Measurements from ENCODE around the gene NTRK3. TPM values are rescaled to one million over a fixed set of nuclear protein-coding genes. Genes with fewer than 3 reads are reported as not detected.
"Not testable (repeated sequence)": the region's sequence is repeated elsewhere in the genome, so short reads cannot be mapped to it uniquely, and the experiment has no call there.

The NTRK3 gene
- total RNA-seq, 1 donor from 2014 or later, result 3.7 TPM

DNA sequence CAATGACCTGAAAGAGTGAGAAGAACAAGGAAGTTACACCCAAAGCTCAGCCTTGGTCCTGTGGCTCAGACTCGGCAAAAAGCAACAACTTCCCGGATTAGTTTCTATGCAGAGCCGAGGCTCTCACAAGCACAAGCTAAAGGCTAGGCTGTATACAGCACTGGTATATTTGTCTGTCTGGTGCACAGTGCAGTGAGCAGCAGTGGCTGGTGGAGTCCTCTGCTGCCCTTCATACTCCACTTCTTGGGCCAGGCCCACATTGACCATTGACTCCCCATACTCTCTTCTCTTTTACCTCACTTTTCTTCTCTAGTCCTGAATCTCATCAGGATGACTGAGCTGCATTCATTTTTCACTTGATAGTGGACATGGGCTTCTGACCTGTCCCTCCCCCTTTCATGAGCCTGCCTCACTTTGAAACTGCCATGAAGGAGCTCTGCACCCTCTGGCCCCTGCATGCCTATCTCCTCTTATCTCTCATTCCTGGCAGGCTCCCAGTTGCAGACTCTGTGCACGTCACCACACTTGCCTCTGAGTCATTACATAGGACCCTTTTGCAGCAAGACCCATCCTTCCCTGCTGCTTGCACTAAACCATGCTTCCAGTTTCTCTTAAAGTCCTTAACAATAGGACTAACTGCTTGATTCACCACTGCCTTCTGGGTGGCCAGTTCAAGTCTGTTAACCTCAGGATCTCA, 379.3 kb downstream of the NTRK3 start:
- intact Hi-C loops (cut with DNase I), result no loop called here
- no peak for DNase-seq (ENCODE audit: low spot score)

DNA sequence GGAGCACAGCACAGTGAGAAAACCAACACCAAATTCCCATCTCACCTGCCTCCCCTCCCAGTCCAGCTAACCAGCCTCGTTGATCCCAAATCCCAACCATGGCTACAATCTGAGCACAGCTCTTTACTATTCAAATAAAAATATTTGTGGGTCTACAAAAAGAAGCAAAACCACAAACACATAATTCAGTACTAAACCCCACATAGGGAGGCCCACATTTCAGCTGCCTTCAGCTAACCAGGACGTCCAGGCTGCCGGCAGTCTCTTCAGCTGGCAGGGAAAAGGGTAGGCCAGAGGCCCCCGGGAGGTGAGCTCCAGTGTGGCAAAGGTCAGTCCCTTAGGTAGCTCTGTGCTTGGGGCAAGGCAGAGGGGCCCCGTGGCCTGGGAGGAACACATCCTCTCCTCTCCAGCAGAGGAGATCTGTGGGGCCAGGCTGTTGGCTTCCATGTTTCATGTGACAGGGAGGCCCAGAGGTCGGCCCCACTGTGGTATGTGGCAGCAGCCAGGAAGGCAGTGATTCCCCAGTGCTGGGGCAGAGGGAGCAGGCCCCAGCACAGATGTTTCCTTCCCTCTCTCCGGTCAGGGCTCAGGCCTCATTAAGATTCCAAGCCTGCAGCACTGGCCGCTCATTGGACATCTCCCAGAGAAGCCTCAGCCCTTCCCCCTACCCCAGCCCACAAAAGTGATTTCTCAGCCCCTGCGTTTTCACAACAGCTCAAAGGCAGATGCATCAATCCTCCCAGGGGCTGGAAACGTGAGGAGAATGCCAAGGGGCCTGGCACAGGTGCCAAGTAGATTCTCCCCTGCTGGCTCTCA, 381.4 kb downstream of the NTRK3 start:
- no peak for DNase-seq (ENCODE audit: low spot score)
- intact Hi-C loops (cut with DNase I), result no loop called here

DNA sequence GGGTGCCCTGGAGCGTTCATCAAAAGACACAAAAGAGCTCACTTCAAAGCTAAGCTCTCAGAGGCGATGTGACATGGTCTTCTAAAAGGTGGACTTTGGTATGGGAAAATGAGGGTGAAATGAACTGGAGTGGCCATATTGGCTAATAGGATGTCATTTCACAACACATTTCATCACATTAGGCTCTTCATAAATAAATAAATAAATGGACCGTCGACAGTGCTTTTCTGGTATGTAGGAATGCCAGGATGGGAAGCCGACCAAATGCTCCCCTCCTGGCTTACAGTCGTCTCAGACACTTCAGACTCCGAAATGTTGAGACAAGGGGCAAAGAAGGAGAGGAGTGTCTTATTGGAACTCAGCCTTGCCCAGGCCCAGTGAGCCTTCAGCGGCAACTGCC, 383.0 kb downstream of the NTRK3 start:
- DNase-seq (ENCODE audit: low spot score), result no peak
- intact Hi-C loops (cut with DNase I), result no loop called here

DNA sequence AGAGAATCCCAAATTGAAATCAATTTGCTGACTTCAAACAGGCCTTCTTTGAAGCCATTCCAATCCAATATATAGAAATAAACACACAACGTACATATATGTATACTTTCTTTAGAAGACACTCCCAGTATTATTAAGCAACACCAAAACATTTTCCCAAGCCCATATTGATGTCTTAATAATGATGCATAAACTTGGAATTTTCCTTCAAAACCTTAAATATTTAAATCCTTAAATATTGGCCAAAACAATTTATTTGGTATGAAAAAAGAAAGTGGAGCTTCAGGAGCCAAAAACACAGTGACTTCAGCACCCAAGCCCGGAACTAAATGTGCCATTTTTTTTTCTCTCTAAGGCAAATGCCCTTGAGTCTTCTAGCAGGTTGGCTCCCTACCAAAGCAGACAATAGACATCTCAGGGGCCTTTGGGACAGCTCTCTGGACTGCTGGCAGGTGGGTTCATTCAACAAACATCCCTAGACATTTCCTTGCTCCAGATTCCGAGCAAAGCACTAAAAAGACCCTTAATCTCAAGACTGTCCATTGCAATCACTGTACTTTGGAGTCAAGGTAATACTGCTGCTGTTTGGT, 384.7 kb downstream of the NTRK3 start:
- intact Hi-C loops (cut with DNase I), result no loop called here
- no peak for DNase-seq (ENCODE audit: low spot score)

DNA sequence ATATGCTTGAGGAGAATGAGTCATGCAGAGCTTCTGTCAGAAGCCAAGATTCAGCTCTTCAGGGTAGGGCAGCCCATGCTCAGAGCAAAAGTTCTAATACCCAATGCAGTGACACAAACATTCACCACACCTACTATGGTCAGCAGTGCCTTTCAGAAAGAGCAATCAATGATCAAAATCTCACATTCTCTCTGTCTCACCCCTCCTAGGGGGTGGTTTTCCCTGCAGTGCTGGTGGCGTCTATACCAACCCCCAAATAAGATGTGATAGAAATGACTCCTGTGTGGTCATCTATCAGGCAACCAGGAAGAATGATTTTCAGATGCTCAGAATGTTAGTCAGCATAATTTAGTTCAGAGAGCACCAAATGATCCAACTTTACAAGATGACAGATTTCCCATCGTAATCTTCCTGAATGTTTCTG, 385.3 kb downstream of the NTRK3 start:
- DNase-seq (ENCODE audit: low spot score), result no peak
- intact Hi-C loops (cut with DNase I), result no loop called here

DNA sequence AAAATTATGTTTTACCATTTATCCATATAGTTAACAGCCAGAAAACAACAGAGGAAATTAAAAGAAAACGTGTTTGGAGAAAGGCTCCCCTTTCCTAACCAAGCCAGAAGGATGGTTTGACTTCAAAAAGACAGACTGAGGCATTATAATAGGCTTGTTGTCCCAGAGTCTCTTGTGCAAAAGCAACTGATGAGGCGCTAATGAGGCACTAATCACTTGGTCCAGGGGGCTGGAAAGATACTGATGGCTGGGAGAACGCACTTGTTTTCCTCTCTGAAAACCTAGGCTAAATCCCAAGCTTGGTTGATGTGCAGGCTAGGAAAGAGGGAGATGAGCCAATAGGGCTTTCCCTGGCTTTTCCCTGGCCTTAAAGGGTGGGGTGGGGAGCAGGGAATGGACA, 389.6 kb downstream of the NTRK3 start:
- no peak for DNase-seq (ENCODE audit: low spot score)
- intact Hi-C loops (cut with DNase I), result no loop called here

DNA sequence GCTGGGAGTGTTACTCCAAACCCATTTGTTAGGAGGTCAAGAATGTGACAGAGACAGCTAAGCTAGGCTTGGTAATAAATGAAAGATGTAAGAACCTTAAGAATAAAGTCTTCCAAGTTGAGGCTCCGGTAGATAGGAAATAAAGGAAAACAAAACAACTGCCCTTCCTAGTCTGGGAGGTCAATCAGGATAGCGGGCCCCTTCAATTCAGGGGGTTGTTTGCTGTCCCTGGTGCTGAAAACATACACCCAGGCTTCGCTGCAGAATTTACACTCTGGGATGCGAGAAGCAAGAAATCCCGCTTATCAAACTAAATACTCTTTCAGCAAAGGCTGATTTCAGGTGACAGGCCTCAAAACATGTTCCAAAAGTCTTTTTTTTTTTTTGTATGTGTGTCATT, 393.4 kb downstream of the NTRK3 start:
- no peak for DNase-seq (ENCODE audit: low spot score)
- intact Hi-C loops (cut with DNase I), result no loop called here

DNA sequence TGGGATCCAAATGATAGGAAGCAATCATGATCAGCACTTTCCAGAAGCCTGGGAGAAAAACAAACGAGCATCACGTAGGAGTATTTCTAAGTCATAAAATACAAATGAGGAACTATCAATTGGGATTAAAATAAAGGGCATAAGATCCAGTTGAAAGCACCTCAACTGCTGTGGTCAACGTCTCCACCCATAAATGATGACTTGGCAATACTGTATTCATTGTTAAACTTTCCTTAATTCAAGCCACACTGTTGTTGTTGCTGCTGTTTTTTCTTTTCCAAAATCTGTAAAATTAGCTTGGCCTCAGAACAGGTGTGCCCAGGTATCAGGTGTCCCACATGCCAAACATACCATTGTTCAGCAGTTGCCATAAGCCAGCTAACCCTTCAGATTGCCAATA, 395.8 kb downstream of the NTRK3 start:
- no peak for DNase-seq (ENCODE audit: low spot score)
- intact Hi-C loops (cut with DNase I), result no loop called here

DNA sequence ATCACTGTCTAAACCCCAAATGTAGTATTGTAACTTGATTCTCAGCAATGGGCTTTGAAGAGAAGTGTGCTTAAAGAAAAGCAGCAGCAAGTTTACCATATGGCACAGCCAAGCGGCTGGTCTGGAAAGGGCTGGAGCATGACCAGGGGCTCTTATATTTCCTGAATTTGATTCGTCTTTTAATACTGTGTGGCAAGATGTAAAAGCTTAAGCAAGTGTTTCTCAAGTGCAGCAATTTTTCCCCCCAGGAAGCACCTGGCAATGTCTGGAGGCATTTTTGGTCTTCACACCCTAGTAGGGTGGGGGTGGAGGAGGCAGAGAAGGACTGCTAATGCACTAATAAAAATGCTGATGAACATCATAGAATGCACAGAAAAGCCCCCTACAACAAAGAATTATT, 397.9 kb downstream of the NTRK3 start:
- DNase-seq (ENCODE audit: low spot score), result no peak
- intact Hi-C loops (cut with DNase I), result no loop called here

DNA sequence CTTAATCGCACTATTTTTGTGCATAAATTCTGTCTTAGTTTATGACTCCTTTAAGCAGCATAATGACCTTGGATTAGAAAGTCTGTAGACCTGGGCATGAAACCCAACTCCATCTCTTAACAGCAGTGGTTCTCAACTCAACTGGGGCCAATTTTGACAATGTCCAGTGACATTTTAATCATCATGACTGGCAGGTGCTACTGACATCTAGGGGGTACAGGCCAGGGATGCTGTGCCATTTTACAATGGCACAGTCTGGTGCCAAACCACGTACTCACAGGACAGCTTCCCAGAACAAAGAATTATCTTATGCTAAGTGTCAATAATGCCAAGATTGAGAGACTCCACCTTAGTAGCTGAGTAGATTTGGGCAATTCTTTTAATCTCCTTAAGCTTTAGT, 405.0 kb downstream of the NTRK3 start:
- intact Hi-C loops (cut with DNase I), result no loop called here

DNA sequence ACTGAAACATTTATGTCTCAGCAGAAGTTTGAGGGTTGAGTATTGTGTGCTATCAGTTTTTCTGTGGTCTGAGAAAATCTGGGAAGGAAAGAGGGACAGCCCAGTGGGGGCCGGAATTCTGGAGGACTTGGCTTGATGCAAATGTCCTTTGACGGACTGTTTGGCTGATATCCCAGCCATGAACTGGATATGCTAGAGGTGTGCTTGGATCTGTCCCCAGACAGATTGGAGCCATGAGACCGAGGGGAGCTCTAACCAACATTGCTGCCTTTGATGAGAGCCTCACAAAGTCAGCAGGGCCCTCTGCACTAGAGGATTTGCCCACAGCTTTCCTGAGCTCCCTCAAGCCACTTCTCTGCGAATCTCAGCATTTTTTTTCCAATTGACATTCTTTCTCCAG, 405.6 kb downstream of the NTRK3 start:
- DNase-seq (ENCODE audit: low spot score), result no peak
- intact Hi-C loops (cut with DNase I), result no loop called here

More for the DNA sequence above, 405.0 kb downstream of the NTRK3 start:
- no peak for DNase-seq (ENCODE audit: low spot score)

DNA sequence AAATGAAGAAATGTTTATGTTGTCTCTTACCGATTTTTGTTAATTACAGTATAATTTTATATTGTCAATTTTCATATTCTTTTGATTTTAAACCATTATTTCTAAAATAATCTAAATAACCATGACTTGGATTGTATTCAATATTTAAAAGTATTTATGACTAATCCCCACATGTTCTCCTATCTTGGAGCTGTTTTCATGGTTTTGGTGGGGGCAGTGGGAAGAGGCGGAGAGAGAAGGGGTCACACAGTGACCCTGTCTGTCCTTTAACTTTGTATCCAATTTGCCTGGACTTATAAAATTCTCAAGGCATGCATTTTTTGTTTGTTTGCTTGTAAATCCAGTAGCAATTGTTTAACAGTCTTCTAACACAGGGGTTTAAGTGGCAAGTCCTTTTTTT, 407.4 kb downstream of the NTRK3 start:
- no peak for DNase-seq (ENCODE audit: low spot score)
- intact Hi-C loops (cut with DNase I), result no loop called here

DNA sequence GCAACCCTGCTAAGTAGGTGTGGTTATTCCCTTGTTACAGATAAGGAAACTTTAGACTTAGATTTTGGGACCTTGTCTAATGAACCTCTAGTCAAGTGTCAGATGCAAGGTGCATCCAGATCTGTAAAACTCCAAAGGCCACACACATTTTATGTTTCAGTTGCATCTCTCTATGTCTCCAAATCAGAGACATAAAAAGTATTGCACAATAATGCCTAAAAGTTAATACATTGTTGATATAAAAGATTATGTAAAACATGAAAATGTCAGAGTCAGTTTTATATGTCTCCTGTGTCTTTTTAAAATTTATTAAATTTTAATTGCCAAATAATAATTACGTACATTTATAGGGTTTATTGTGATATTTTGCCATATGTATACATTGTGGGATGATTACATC, 408.5 kb downstream of the NTRK3 start:
- DNase-seq (ENCODE audit: low spot score), result no peak
- intact Hi-C loops (cut with DNase I), result no loop called here

DNA sequence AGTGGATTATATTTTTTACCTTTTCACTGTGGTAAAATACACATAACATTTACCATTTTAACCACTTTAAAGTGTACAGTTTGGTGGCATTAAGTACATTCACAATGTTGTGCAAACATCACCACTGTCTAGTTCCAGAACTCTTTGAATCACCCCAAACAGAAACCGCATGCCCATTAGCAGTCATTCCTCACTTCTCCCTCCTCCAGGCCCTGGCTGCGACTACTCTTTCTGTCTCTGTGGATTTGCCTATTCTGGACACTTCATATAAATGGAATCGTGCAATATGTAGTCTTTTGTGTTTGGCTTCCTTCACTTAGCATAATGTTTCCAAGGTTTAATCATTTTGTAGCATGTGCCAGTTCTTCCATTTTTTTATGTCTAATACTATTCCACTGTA, 409.8 kb downstream of the NTRK3 start:
- DNase-seq (ENCODE audit: low spot score), result no peak
- intact Hi-C loops (cut with DNase I), result no loop called here

DNA sequence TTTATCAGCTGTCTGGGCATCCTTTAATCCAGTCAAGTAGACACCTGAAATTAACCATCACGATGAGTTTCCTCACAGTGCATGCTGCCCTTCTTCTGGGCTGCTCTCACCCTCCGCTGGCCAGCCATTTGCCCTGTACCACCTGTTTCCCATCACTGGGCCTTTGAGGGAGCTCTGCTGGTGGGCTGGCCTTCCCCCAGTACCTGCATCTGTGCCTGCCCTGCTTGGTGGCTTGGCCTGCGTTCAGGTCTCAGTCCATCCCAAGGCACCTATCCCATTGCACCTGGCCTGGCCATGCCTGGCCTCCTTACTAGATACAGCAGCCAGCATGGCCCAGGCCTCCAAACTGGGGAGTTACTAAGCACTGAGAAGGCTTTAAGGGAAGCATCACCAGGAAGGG, 413.2 kb downstream of the NTRK3 start:
- intact Hi-C loops (cut with DNase I), result no loop called here
- DNase-seq (ENCODE audit: low spot score), result no peak

DNA sequence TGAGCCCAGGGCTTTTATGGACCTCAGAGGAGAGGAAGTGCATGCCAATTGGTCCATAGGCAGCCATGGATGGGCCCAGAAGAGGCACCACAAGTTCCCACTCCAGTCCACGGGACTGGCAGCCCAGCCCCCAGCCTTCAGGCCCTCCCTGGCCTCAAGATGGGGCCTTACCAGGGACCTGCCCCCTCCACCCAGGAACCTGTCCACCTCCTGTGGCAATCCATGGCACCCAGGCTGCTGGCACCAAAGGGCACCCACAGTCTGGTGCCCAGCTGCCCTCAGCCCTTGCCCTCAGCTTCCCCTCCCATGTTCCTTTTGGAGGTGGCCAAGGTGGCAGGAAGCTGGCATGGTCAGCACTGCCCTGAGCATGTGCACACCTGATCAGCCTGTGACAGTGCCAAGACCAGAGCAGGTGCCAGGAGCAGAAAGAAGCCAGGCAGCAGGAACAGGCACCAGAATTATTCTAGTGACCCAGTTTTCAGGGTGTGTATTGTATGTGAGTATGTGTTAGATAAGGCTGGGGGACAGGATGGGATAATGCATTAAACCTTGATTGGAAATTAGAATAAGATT, 415.0 kb downstream of the NTRK3 start:
- no peak for DNase-seq (ENCODE audit: low spot score)

DNA sequence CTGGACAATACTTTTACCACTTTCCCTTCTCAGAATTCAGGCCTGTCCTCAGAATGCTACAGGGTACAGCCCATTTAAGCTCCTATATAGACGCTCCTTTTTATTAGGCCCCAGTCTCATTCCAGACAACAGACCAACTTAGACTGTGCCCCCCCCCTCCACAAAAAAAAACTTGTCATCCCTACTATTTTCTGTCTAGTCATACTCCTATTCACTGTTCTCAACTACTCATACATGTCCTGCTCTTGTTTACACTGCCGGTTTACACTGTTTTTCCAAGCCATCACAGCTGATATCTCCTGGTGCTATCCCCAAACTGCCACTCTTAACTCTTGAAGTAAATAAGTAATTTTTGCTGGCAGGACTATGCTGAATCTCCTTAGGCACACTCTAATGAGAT, 420.7 kb downstream of the NTRK3 start:
- DNase-seq (ENCODE audit: low spot score); intact Hi-C loops (cut with DNase I): not testable (repeated sequence)

More for the DNA sequence above, 415.0 kb downstream of the NTRK3 start:
- intact Hi-C loops (cut with DNase I), result no loop called here

DNA sequence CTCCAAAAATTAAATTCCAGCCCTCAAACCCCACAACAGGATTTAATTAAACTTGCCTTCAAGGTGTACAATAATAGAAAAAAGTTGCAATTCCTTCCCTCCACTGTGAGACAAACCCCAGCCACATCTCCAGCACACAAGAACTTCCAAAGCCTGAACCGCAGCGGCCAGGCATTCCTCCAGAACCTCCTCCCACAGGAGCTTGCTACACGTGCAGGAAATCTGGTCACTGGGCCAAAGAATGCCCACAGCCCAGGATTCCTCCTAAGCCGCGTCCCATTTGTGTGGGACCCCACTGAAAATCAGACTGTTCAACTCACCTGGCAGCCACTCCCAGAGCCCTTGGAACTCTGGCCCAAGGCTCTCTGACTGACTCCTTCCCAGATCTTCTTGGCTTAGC, 423.2 kb downstream of the NTRK3 start:
- DNase-seq (ENCODE audit: low spot score); intact Hi-C loops (cut with DNase I): not testable (repeated sequence)

DNA sequence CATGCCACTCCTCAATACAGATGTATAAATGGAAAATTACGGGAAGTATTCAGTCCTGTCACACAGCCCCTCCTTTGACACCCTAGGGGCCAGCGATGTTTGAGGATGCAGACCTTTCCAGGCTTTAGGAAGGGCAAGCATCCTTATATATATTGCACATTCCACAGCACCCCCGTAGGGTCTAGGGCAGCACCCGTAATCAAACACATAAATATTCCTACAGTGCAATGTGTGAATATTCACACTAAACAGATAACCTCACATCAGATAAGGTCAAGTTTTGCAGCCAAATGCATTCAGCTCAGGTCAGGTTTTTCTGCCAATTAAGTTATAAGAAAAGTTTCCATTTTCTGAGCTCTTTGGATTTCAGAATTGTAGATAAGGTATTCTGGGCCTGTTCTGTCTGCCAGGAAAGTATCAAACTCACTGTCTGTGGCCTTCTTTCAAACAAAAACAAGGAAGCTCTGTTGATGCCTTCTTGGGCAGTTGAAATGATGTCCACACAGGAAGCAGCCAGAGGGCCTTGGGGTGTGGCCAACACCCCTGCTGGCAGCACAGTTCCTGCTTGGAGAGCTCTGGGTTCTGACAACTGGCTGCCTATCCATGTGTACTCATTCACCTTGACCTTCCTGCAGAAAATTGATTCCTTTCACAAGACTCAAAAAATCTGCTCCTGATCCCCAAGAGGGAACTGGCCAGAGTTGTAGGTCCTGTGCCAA, 427.0 kb downstream of the NTRK3 start:
- intact Hi-C loops (cut with DNase I), result no loop called here
- no peak for DNase-seq (ENCODE audit: low spot score)

DNA sequence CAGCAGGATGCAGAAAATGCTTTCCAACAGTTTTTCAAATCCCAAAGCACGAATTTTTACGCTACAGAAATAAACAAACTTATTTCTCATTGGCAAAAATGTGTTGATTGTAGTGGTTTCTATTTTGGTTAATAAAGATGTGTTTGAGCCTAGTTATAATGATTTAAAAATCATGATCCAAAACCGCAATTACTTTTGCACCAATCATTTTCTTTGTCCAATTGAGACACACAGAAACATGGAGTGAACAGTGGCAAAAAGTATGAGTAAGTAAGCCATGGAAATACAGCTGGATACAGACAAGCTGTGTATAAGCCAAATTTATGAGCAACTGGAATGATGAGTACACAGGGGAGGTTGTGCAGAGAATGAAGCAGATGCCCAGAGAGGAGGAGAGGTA, 427.9 kb downstream of the NTRK3 start:
- intact Hi-C loops (cut with DNase I), result no loop called here
- no peak for DNase-seq (ENCODE audit: low spot score)
